GM19468 (cell line): Measurements from ENCODE around the gene TMEM144.

Source experiments
- ATAC-seq: cut with Tn5 transposase; IDR thresholded peaks from one replicate; pipeline ENCODE4 v1.9.1; 2021; ENCODE audit warnings: mild to moderate bottlenecking, moderate library complexity, moderate number of reproducible peaks; ENCODE audit not compliant: unreplicated experiment; ENCODE audit errors: extremely low read depth

Gene TMEM144

DNA sequence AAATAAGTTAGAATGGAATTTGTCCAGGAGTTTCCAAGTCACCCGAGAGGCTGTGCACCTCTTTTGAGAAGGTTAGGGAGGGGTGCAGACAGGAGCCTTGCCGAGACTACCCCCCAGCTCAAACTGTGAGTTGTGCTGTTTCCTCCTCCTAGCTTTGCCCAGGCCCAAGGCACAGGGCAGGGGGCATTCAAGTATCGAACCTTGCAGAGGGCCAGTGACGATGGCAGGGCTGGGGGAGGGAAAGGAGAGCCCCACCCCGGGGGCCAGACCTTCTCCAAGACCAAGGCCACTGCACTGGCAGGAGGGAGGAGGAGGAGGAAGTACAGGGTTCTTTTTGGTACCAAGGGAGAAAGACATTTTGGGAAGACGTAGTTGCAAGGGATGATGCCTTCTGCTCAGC is 80.6 kb downstream of the TMEM144 start:
- no peak for ATAC-seq

GRCh38 chr4:158291334-158292055 is 81.2 kb downstream of the TMEM144 start:
- ATAC-seq = no peak

DNA sequence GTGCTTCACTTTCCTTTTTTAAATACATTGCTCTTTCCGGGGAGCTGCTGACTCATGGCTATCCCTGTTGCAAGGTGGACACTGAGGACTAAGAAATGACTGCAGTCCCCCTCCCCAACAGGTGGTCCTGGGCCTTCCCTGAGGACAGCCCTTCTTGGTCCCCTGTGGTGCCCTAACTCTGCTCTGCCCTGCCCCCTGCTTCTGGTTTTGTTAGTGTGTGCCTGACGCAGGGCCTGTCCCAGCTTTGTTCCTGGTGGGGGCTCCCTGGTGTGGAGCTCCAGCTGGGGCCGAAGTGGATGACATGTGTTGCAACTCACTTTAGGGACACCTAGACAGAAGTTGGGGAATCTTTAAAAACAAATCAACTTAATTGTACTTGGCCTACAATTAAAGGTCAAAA is 81.9 kb downstream of the TMEM144 start:
- no peak for ATAC-seq

GRCh38 chr4:158295053-158295452 is 84.8 kb downstream of the TMEM144 start:
- no peak for ATAC-seq

DNA sequence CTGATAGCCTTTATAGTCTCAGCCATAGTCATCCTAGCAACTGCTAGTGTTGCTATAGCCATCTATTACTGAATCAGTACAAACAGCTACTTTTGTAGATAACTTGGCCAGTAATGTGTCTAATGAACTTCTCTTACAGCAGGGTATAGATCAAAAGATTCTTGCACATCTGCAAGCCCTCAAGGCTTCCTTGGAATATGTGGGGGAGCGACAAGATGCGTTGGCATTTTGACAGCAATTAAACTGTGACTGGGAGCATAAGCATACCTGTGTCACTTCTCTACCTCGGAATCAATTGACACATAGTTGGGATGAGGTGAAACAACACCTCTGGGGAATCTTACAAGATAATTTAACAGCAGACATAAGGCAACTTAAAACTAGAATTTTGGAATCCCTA is 87.6 kb downstream of the TMEM144 start:
- no peak for ATAC-seq

GRCh38 chr4:158299459-158300007 is 89.2 kb downstream of the TMEM144 start:
- no peak for ATAC-seq

DNA sequence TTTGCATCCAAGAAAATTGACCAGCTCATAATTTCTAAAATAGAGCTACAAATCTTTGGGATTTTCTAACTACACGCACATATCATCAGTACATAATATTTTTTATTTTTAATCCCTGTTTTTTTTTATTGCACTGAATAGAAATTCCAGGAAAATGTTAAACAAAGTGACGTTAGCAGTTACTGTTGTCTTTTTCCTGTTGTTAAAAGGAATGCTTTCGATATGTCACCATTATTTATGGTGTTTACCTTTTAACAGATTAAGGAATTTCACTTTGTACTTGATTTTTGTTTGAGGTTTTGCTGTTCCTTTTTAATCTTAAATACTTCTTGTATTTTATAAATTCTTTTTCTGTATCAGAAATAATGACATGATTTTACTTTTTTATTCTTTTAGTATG is 89.7 kb downstream of the TMEM144 start:
- ATAC-seq = no peak

- ATAC-seq = no peak
These were observed 92.0 kb downstream of the TMEM144 start for GRCh38 chr4:158302076-158302866.

- ATAC-seq = no peak
These were observed 94.4 kb downstream of the TMEM144 start for GRCh38 chr4:158304694-158305093.
